MM.1S (cell line): ENCODE data around the gene CLDN6.

Experiments
- EZH2 ChIP-seq: fragments of 300-600 bp; sonication (generic); optimal IDR thresholded peaks from 2 replicates; pipeline ENCODE3; 2017; ENCODE audit warnings: low read depth, mild to moderate bottlenecking, antibody characterized with exemption, low read length, mixed read lengths
- TF ChIP-seq, protein P1 (sequence below): fragments of 300-600 bp; sonication (generic); IDR thresholded peaks from 2 replicates; pipeline ENCODE4 v1.5.1; 2016; ENCODE audit warnings: antibody characterized with exemption, low read length, mixed read lengths

DNA sequence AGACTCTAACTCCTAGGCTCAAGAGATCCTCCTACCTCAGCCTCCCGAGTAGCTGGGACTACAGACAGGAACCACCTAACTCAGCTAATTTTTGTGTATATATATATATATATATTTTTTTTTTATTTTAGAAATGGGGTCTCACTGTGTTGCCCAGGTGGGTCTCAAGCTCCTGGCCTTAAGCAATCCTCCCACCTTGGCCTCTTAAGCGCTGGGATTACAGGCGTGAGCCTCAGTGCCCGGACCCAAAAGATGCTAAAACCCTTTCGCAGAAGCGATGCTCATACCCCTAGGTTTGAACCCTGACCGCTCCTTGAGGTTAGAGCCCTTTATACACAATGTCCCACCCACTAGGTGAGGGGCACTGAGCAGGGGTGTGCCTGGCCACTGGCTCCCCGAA, 7.5 kb downstream of the CLDN6 start:
- no peak for TF ChIP-seq EZH2
- TF ChIP-seq, protein P1, sequence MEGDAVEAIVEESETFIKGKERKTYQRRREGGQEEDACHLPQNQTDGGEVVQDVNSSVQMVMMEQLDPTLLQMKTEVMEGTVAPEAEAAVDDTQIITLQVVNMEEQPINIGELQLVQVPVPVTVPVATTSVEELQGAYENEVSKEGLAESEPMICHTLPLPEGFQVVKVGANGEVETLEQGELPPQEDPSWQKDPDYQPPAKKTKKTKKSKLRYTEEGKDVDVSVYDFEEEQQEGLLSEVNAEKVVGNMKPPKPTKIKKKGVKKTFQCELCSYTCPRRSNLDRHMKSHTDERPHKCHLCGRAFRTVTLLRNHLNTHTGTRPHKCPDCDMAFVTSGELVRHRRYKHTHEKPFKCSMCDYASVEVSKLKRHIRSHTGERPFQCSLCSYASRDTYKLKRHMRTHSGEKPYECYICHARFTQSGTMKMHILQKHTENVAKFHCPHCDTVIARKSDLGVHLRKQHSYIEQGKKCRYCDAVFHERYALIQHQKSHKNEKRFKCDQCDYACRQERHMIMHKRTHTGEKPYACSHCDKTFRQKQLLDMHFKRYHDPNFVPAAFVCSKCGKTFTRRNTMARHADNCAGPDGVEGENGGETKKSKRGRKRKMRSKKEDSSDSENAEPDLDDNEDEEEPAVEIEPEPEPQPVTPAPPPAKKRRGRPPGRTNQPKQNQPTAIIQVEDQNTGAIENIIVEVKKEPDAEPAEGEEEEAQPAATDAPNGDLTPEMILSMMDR, result no peak
